ENCODE results near the gene DENND1A.
A peak's percentile ranks its signal among the peaks of the same experiment; 100 is the strongest.

Gene DENND1A

GRCh38 chr9:123368536-123369153 lies 561.3 kb downstream of the DENND1A start:
- Histone ChIP-seq H3K9me3 (replicated peaks in 1 of 2; ENCODE audit: control insufficient read depth in 2 of 2, insufficient read depth in 1 of 2, low read depth in 1 of 2, low read length in 2 of 2) (peaks cover 0 to 2% of the 10 kb centered on the region in 2 donors), H2BK120ac (ENCODE audit: low read depth, low read length) (peak overlapping the region; percentile 6), H3K27ac (replicated peaks; ENCODE audit: low read length) (no peak overlapping the region), H3K4me1 (ENCODE audit: control insufficient read depth in 2 of 2, insufficient read depth in 1 of 2, low read depth in 1 of 2, low read length in 2 of 2) (peaks cover 15 to 27% of the 10 kb centered on the region in 2 donors), H3K23ac (ENCODE audit: low read depth, low read length, poor library complexity) (no peak overlapping the region), H2BK12ac (ENCODE audit: low read length) (no peak overlapping the region), H3K14ac (ENCODE audit: low read length) (no peak overlapping the region), H3K36me3 (replicated peaks in 1 of 2; ENCODE audit: control insufficient read depth in 2 of 2, insufficient read depth in 2 of 2, low read length in 2 of 2) (peaks cover 59 to 93% of the 10 kb centered on the region in 2 donors), H2BK15ac (ENCODE audit: low read length) (no peak overlapping the region), H3K9ac (ENCODE audit: low read depth, low read length, poor library complexity) (peak overlapping the region; percentile 9), H3K79me1 (ENCODE audit: low read depth, low read length) (peaks cover 46% of the 10 kb centered on the region), H3K4me2 (ENCODE audit: insufficient read depth, low read length, poor library complexity, severe bottlenecking) (no peak overlapping the region), H2BK5ac (ENCODE audit: low read length) (peak overlapping the region; percentile 1), H2AFZ (ENCODE audit: low read length) (no peak overlapping the region), H3K18ac (ENCODE audit: low read length) (peak overlapping the region; percentile 18), H4K91ac (ENCODE audit: low read depth, low read length, poor library complexity) (no peak overlapping the region), H4K8ac (ENCODE audit: low read depth, low read length) (no peak overlapping the region), H2AK5ac (ENCODE audit: low read depth, low read length) (no peak overlapping the region), H3K4me3 (ENCODE audit: low read length in 2 of 2) (peak overlapping the region in 1 of 2 donors; percentile 10), H3K27me3 (ENCODE audit: control insufficient read depth in 3 of 3, insufficient read depth in 3 of 3, low read depth in 1 of 3, low read length in 3 of 3) (no peaks in the 10 kb centered on the region), H3K4ac (ENCODE audit: low read length) (no peak overlapping the region)
- DNase-seq (ENCODE audit: low spot score): no peak
- WGBS, 2 donors (ENCODE audit: extremely low coverage in 2 of 2, insufficient read length in 2 of 2, insufficient replicate concordance in 1 of 2): no CpG with 5 or more reads among the region's 6 CpGs

GRCh38 chr9:123368023-123368422 lies 561.9 kb downstream of the DENND1A start:
- H3K4me3 ChIP-seq (ENCODE audit: low read length in 2 of 2): no peak overlapping the region
- peak overlapping the region; percentile 55 for H2BK15ac ChIP-seq (ENCODE audit: low read length)
- H3K27me3 ChIP-seq (ENCODE audit: control insufficient read depth in 3 of 3, insufficient read depth in 3 of 3, low read depth in 1 of 3, low read length in 3 of 3): no peaks in the 10 kb centered on the region
- H2BK120ac ChIP-seq (ENCODE audit: low read depth, low read length): peak overlapping the region; percentile 6
- H4K8ac ChIP-seq (ENCODE audit: low read depth, low read length): no peak overlapping the region
- H2AK5ac ChIP-seq (ENCODE audit: low read depth, low read length): no peak overlapping the region
- H3K23ac ChIP-seq (ENCODE audit: low read depth, low read length, poor library complexity): no peak overlapping the region
- no peak overlapping the region for H3K27ac ChIP-seq (replicated peaks; ENCODE audit: low read length)
- H4K91ac ChIP-seq (ENCODE audit: low read depth, low read length, poor library complexity): no peak overlapping the region
- peaks cover 0 to 2% of the 10 kb centered on the region in 2 donors for H3K9me3 ChIP-seq (replicated peaks in 1 of 2; ENCODE audit: control insufficient read depth in 2 of 2, insufficient read depth in 1 of 2, low read depth in 1 of 2, low read length in 2 of 2)
- no peak overlapping the region for H2AFZ ChIP-seq (ENCODE audit: low read length)
- H3K18ac ChIP-seq (ENCODE audit: low read length): no peak overlapping the region
- H3K36me3 ChIP-seq (replicated peaks in 1 of 2; ENCODE audit: control insufficient read depth in 2 of 2, insufficient read depth in 2 of 2, low read length in 2 of 2): peaks cover 65 to 98% of the 10 kb centered on the region in 2 donors
- no peak overlapping the region for H3K4ac ChIP-seq (ENCODE audit: low read length)
- H3K14ac ChIP-seq (ENCODE audit: low read length): no peak overlapping the region
- no peak overlapping the region for H2BK12ac ChIP-seq (ENCODE audit: low read length)
- H2BK5ac ChIP-seq (ENCODE audit: low read length): peak overlapping the region; percentile 1
- peaks cover 41% of the 10 kb centered on the region for H3K79me1 ChIP-seq (ENCODE audit: low read depth, low read length)
- peaks cover 17 to 26% of the 10 kb centered on the region in 2 donors for H3K4me1 ChIP-seq (ENCODE audit: control insufficient read depth in 2 of 2, insufficient read depth in 1 of 2, low read depth in 1 of 2, low read length in 2 of 2)
- WGBS, 2 donors (ENCODE audit: extremely low coverage in 2 of 2, insufficient read length in 2 of 2, insufficient replicate concordance in 1 of 2): no CpG with 5 or more reads among the region's 10 CpGs
- DNase-seq (ENCODE audit: low spot score): no peak
- no peak overlapping the region for H3K4me2 ChIP-seq (ENCODE audit: insufficient read depth, low read length, poor library complexity, severe bottlenecking)
- H3K9ac ChIP-seq (ENCODE audit: low read depth, low read length, poor library complexity): peak overlapping the region; percentile 12

- Histone ChIP-seq H3K9ac (ENCODE audit: low read depth, low read length, poor library complexity) (peak overlapping the region; percentile 79), H3K9me3 (replicated peaks in 1 of 2; ENCODE audit: control insufficient read depth in 2 of 2, insufficient read depth in 1 of 2, low read depth in 1 of 2, low read length in 2 of 2) (no peaks in the 10 kb centered on the region), H3K4me3 (ENCODE audit: low read length in 2 of 2) (no peak overlapping the region), H3K23ac (ENCODE audit: low read depth, low read length, poor library complexity) (peak overlapping the region; percentile 46), H2BK12ac (ENCODE audit: low read length) (peak overlapping the region; percentile 97), H2AFZ (ENCODE audit: low read length) (no peak overlapping the region), H2BK15ac (ENCODE audit: low read length) (no peak overlapping the region), H4K91ac (ENCODE audit: low read depth, low read length, poor library complexity) (peak overlapping the region; percentile 99), H3K4me1 (ENCODE audit: control insufficient read depth in 2 of 2, insufficient read depth in 1 of 2, low read depth in 1 of 2, low read length in 2 of 2) (peaks cover 32 to 36% of the 10 kb centered on the region in 2 donors), H3K4ac (ENCODE audit: low read length) (no peak overlapping the region), H4K8ac (ENCODE audit: low read depth, low read length) (peak overlapping the region; percentile 27), H3K4me2 (ENCODE audit: insufficient read depth, low read length, poor library complexity, severe bottlenecking) (no peak overlapping the region), H3K18ac (ENCODE audit: low read length) (peak overlapping the region; percentile 59), H3K36me3 (replicated peaks in 1 of 2; ENCODE audit: control insufficient read depth in 2 of 2, insufficient read depth in 2 of 2, low read length in 2 of 2) (peaks cover 48 to 92% of the 10 kb centered on the region in 2 donors), H3K27ac (replicated peaks; ENCODE audit: low read length) (no peak overlapping the region), H3K14ac (ENCODE audit: low read length) (peak overlapping the region; percentile 75), H2AK5ac (ENCODE audit: low read depth, low read length) (peak overlapping the region; percentile 57), H3K27me3 (ENCODE audit: control insufficient read depth in 3 of 3, insufficient read depth in 3 of 3, low read depth in 1 of 3, low read length in 3 of 3) (no peaks in the 10 kb centered on the region), H2BK120ac (ENCODE audit: low read depth, low read length) (no peak overlapping the region), H2BK5ac (ENCODE audit: low read length) (peak overlapping the region; percentile 68), H3K79me1 (ENCODE audit: low read depth, low read length) (peaks cover 32% of the 10 kb centered on the region)
- WGBS, 2 donors (ENCODE audit: extremely low coverage in 2 of 2, insufficient read length in 2 of 2, insufficient replicate concordance in 1 of 2): no CpG with 5 or more reads among the region's 67 CpGs
- no peak for DNase-seq (ENCODE audit: low spot score)
Observed at GRCh38 chr9:123365881-123366528, 563.9 kb downstream of the DENND1A start.

GRCh38 chr9:123365287-123365880 lies 564.5 kb downstream of the DENND1A start:
- Histone ChIP-seq H3K23ac (ENCODE audit: low read depth, low read length, poor library complexity) (peak overlapping the region; percentile 46), H3K4me3 (ENCODE audit: low read length in 2 of 2) (no peak overlapping the region), H2BK5ac (ENCODE audit: low read length) (peak overlapping the region; percentile 68), H3K79me1 (ENCODE audit: low read depth, low read length) (peaks cover 32% of the 10 kb centered on the region), H3K27me3 (ENCODE audit: control insufficient read depth in 3 of 3, insufficient read depth in 3 of 3, low read depth in 1 of 3, low read length in 3 of 3) (no peaks in the 10 kb centered on the region), H2BK120ac (ENCODE audit: low read depth, low read length) (no peak overlapping the region), H4K91ac (ENCODE audit: low read depth, low read length, poor library complexity) (peak overlapping the region; percentile 99), H3K4me2 (ENCODE audit: insufficient read depth, low read length, poor library complexity, severe bottlenecking) (no peak overlapping the region), H4K8ac (ENCODE audit: low read depth, low read length) (no peak overlapping the region), H2BK12ac (ENCODE audit: low read length) (peak overlapping the region; percentile 97), H3K14ac (ENCODE audit: low read length) (no peak overlapping the region), H3K4ac (ENCODE audit: low read length) (no peak overlapping the region), H3K36me3 (replicated peaks in 1 of 2; ENCODE audit: control insufficient read depth in 2 of 2, insufficient read depth in 2 of 2, low read length in 2 of 2) (peaks cover 42 to 90% of the 10 kb centered on the region in 2 donors), H3K27ac (replicated peaks; ENCODE audit: low read length) (no peak overlapping the region), H2AK5ac (ENCODE audit: low read depth, low read length) (peak overlapping the region; percentile 19), H3K9me3 (replicated peaks in 1 of 2; ENCODE audit: control insufficient read depth in 2 of 2, insufficient read depth in 1 of 2, low read depth in 1 of 2, low read length in 2 of 2) (no peaks in the 10 kb centered on the region), H3K9ac (ENCODE audit: low read depth, low read length, poor library complexity) (peak overlapping the region; percentile 79), H3K4me1 (ENCODE audit: control insufficient read depth in 2 of 2, insufficient read depth in 1 of 2, low read depth in 1 of 2, low read length in 2 of 2) (peaks cover 38 to 41% of the 10 kb centered on the region in 2 donors), H2AFZ (ENCODE audit: low read length) (no peak overlapping the region), H3K18ac (ENCODE audit: low read length) (peak overlapping the region; percentile 59), H2BK15ac (ENCODE audit: low read length) (no peak overlapping the region)
- WGBS, 2 donors (ENCODE audit: extremely low coverage in 2 of 2, insufficient read length in 2 of 2, insufficient replicate concordance in 1 of 2): no CpG with 5 or more reads among the region's 12 CpGs
- DNase-seq (ENCODE audit: low spot score): no peak

All from neuronal stem cell (in vitro differentiated cells).